HG03108 (cell line): ENCODE measurements around the gene GTF2IRD2.
"Not testable (repeated sequence)": the region's sequence is repeated elsewhere in the genome, so short reads cannot be mapped to it uniquely, and the experiment has no call there.

Experiments used
- ATAC-seq: cut with Tn5 transposase; IDR thresholded peaks from one replicate; pipeline ENCODE4 v1.9.1; 2021; ENCODE audit warnings: moderate library complexity; ENCODE audit not compliant: unreplicated experiment

Gene GTF2IRD2

GRCh38 chr7:74788369-74789150 is 62.8 kb downstream of the GTF2IRD2 start:
- peak; percentile 80 for ATAC-seq

- not testable (repeated sequence) for ATAC-seq
These were observed 67.8 kb downstream of the GTF2IRD2 start for GRCh38 chr7:74783595-74783994.

GRCh38 chr7:74781746-74782145 is 69.7 kb downstream of the GTF2IRD2 start:
- ATAC-seq = not testable (repeated sequence)

- ATAC-seq = not testable (repeated sequence)
These were observed 72.4 kb downstream of the GTF2IRD2 start for GRCh38 chr7:74779053-74779452.

GRCh38 chr7:74775111-74775510 is 76.3 kb downstream of the GTF2IRD2 start:
- not testable (repeated sequence) for ATAC-seq

GRCh38 chr7:74773760-74774750 is 77.3 kb downstream of the GTF2IRD2 start, which contains the start of gene NCF1:
TSS of gene NCF1 (plus strand) at chr7:74774011. CDS start at chr7:74774032, 21 bp downstream.
- ATAC-seq = peak; percentile 85

- ATAC-seq = not testable (repeated sequence)
These were observed 79.3 kb downstream of the GTF2IRD2 start for GRCh38 chr7:74772093-74772492.

GRCh38 chr7:74770062-74770461 is 81.3 kb downstream of the GTF2IRD2 start:
- ATAC-seq = not testable (repeated sequence)

- not testable (repeated sequence) for ATAC-seq
These were observed 84.4 kb downstream of the GTF2IRD2 start for GRCh38 chr7:74766991-74767390.

- peak; percentile 26 for ATAC-seq
These were observed 84.9 kb downstream of the GTF2IRD2 start for GRCh38 chr7:74766509-74766908.

GRCh38 chr7:74765205-74765918 is 86.0 kb downstream of the GTF2IRD2 start:
- peak; percentile 37 for ATAC-seq

GRCh38 chr7:74758982-74759381 is 92.4 kb downstream of the GTF2IRD2 start:
- not testable (repeated sequence) for ATAC-seq

- ATAC-seq = not testable (repeated sequence)
These were observed 93.1 kb downstream of the GTF2IRD2 start for GRCh38 chr7:74758268-74758667.

- ATAC-seq = not testable (repeated sequence)
These were observed 94.7 kb downstream of the GTF2IRD2 start for GRCh38 chr7:74756673-74757072.

GRCh38 chr7:74753921-74754482 is 97.4 kb downstream of the GTF2IRD2 start:
- not testable (repeated sequence) for ATAC-seq
